ENCODE measurements around the gene KIRREL3. TPM values are rescaled to one million over a fixed set of nuclear protein-coding genes. Genes with fewer than 3 reads are reported as not detected.

Gene KIRREL3
- total and polyA plus RNA-seq, 2 of the 4 experiments (the other 2 are of a cell fraction) = 10.9 to 15.9 TPM

GRCh38 chr11:126816645-126817044 is 183.9 kb downstream of the KIRREL3 start:
- H4K5ac ChIP-seq (ENCODE audit: low read depth, low read length) = 0 out of 2 replicates have a peak overlapping the region, but pooled peaks have one; percentile 34
- H3K4me2 ChIP-seq (ENCODE audit: low read depth, low read length) = no peak overlapping the region
- H3K56ac ChIP-seq (ENCODE audit: extremely low read depth, insufficient read depth, low read length) = 0 out of 2 replicates have a peak overlapping the region, but pooled peaks have one; percentile 33
- no peak overlapping the region for H3K9ac ChIP-seq (ENCODE audit: low read depth, low read length)
- ChIA-PET POLR2A (ENCODE audit: unreplicated experiment) (no interaction called here), CTCF (no interaction called here)
- H3K4ac ChIP-seq (ENCODE audit: low read depth, low read length) = peak overlapping the region; percentile 82
- H3K23ac ChIP-seq (ENCODE audit: low read depth, low read length) = peak overlapping the region; percentile 83
- H3K9me1 ChIP-seq (ENCODE audit: insufficient read depth, low read length) = peaks cover 15% of the 10 kb centered on the region
- no CpG with 5 or more reads among the region's 6 CpGs for WGBS, 2 experiments (ENCODE audit: extremely low coverage in 2 of 2, insufficient read length in 1 of 2)
- dilution Hi-C loops (cut with HindIII; ENCODE audit: low sequenced_read_pairs, unreplicated experiment) (no loop called here), in situ Hi-C loops (cut with MboI; ENCODE audit: low sequenced_read_pairs) (no loop called here), intact Hi-C loops (cut with micrococcal nuclease) (no loop called here)
- TF ChIP-seq POLR2A (IDR thresholded peaks at IDR 0.05; ENCODE audit: low read depth, low read length) = no peak
- no peak for TF ChIP-seq CTCF (conservative IDR thresholded peaks at IDR 0.05; ENCODE audit: low read depth, low read length)
- TF ChIP-seq RCOR1 (IDR thresholded peaks at IDR 0.05; ENCODE audit: insufficient replicate concordance, low read length) = no peak
- TF ChIP-seq CHD1 (IDR thresholded peaks at IDR 0.05; ENCODE audit: low read depth, low read length) = no peak
- no peak for TF ChIP-seq RAD21 (IDR thresholded peaks at IDR 0.05; ENCODE audit: low read length)
- TF ChIP-seq MXI1 (IDR thresholded peaks at IDR 0.05; ENCODE audit: borderline replicate concordance, low read depth, low read length) = no peak
- no peak for TF ChIP-seq BHLHE40 (IDR thresholded peaks at IDR 0.05; ENCODE audit: low read depth, low read length)
- no peak for TF ChIP-seq SMC3 (IDR thresholded peaks at IDR 0.05; ENCODE audit: low read depth, low read length)
- TF ChIP-seq MAZ (IDR thresholded peaks at IDR 0.05; ENCODE audit: borderline replicate concordance, low read depth, low read length) = no peak
- no peak for TF ChIP-seq RFX5 (IDR thresholded peaks at IDR 0.05; ENCODE audit: low read depth, low read length)
- no peak for TF ChIP-seq NFE2L2 (IDR thresholded peaks at IDR 0.05; ENCODE audit: low read depth, low read length)
- TF ChIP-seq ELK1 (IDR thresholded peaks at IDR 0.05; ENCODE audit: borderline replicate concordance, low read depth, low read length) = no peak
- TF ChIP-seq FOS (IDR thresholded peaks at IDR 0.05; ENCODE audit: low read depth, low read length) = no peak
- peak overlapping the region; percentile 76 for H2AFZ ChIP-seq (replicated peaks; ENCODE audit: low read length, poor library complexity)
- no peaks in the 10 kb centered on the region for H4K20me1 ChIP-seq (ENCODE audit: insufficient read depth, low read length)
- peak overlapping the region; percentile 92 for H2BK20ac ChIP-seq (ENCODE audit: low read depth, low read length)
- no peaks in the 10 kb centered on the region for H3K9me3 ChIP-seq (ENCODE audit: control insufficient read depth, insufficient read depth, low read length)
- H3K27ac ChIP-seq (ENCODE audit: insufficient read depth, low read length) = peak overlapping the region; percentile 39; the same call in 1 of the 2 replicates
- no peak overlapping the region; the same call in 2 of the 3 replicates for H2BK15ac ChIP-seq (ENCODE audit: low read depth, low read length)
- peaks cover 14% of the 10 kb centered on the region for H3K4me1 ChIP-seq (ENCODE audit: control insufficient read depth, insufficient read depth, low read length)
- peak overlapping the region; percentile 34; the same call in 1 of the 2 replicates for H2AK5ac ChIP-seq (ENCODE audit: low read depth, low read length)
- no peak overlapping the region for H3K4me3 ChIP-seq (ENCODE audit: insufficient read depth, low read depth, low read length)
- no peak overlapping the region for H2AK9ac ChIP-seq (replicated peaks; ENCODE audit: low read depth, low read length, poor library complexity)
- BruUV-seq (replicated peaks) = no TSS peak
- H3K18ac ChIP-seq (ENCODE audit: low read depth, low read length) = no peak overlapping the region
- H2BK120ac ChIP-seq (ENCODE audit: low read depth, low read length) = peak overlapping the region; percentile 90
- peak overlapping the region; percentile 71 for H3K14ac ChIP-seq (replicated peaks; ENCODE audit: low read depth, low read length)
- H3K27me3 ChIP-seq (ENCODE audit: control insufficient read depth, insufficient read depth, low read length) = no peaks in the 10 kb centered on the region
- ATAC-seq (ENCODE audit: low read depth) = peak; percentile 35
- H3K79me1 ChIP-seq (ENCODE audit: low read depth in 1 of 2, low read length in 2 of 2) = peaks cover 7 to 36% of the 10 kb centered on the region in 2 experiments; a peak in 3 of 4 replicates
- peak overlapping the region; percentile 59 for H4K91ac ChIP-seq (ENCODE audit: insufficient read depth, low read depth, low read length)
- H4K8ac ChIP-seq (ENCODE audit: low read depth in 2 of 2, low read length in 2 of 2) = peak overlapping the region; percentile 12 to 72; a peak in 3 of 4 replicates
- H2BK5ac ChIP-seq (ENCODE audit: low read depth, low read length, poor library complexity, severe bottlenecking) = peak overlapping the region; percentile 59
- H3K36me3 ChIP-seq (ENCODE audit: control insufficient read depth, insufficient read depth, low read length) = no peaks in the 10 kb centered on the region
- no peak for DNase-seq

Data from IMR-90 (cell line).